CD14-positive monocyte (primary cell): ENCODE results near the gene BCL2L12. TPM values are rescaled to one million over a fixed set of nuclear protein-coding genes. Genes with fewer than 3 reads are reported as not detected.

Source experiments
- DNase-seq, 3 donors: peaks; one replicate each; pipeline ENCODE4 v3.0.0-alpha.2; 2011 to 2022
- H2AFZ ChIP-seq: 2 replicates; pipeline ENCODE4 v1.6.0; 2012; ENCODE audit warnings: mild to moderate bottlenecking, low read depth, low read length, inconsistent platforms; ENCODE audit not compliant: insufficient read depth, poor library complexity, severe bottlenecking
- H3K27ac ChIP-seq, 2 donors: 1 replicate in 1 of 2; 2 replicates in 1 of 2; pipeline ENCODE4 v1.5.1; 2012 to 2013; ENCODE audit warnings: low read length in 2 of 2, control low read depth in 1 of 2, inconsistent platforms in 1 of 2, low read depth in 1 of 2, mild to moderate bottlenecking in 1 of 2
- H3K27me3 ChIP-seq, 2 donors: one replicate each; pipeline versions ENCODE4 v1.6.0 to v1.6.1; 2011 to 2013; ENCODE audit warnings: low read length in 2 of 2; ENCODE audit not compliant: control insufficient read depth in 2 of 2, insufficient read depth in 2 of 2
- H3K36me3 ChIP-seq, 2 donors: replicated peaks in 1 of 2; 1 replicate in 1 of 2; 2 replicates in 1 of 2; pipeline versions ENCODE4 v1.5.1 to v1.6.1; 2012 to 2013; ENCODE audit warnings: low read length in 2 of 2, control low read depth in 1 of 2, inconsistent platforms in 1 of 2, mild to moderate bottlenecking in 1 of 2; ENCODE audit not compliant: insufficient read depth in 2 of 2, control insufficient read depth in 1 of 2
- H3K4me1 ChIP-seq, 2 donors: 1 replicate in 1 of 2; 2 replicates in 1 of 2; pipeline versions ENCODE4 v1.5.1 to v1.6.1; 2012 to 2013; ENCODE audit warnings: low read length in 2 of 2, control low read depth in 1 of 2, inconsistent platforms in 1 of 2, mild to moderate bottlenecking in 1 of 2, moderate library complexity in 1 of 2; ENCODE audit not compliant: insufficient read depth in 2 of 2, control insufficient read depth in 1 of 2
- H3K4me2 ChIP-seq: replicated peaks from 2 replicates; pipeline ENCODE3; 2012; ENCODE audit warnings: low read length, moderate library complexity, mild to moderate bottlenecking; ENCODE audit not compliant: poor library complexity, severe bottlenecking; ENCODE audit errors: extremely low read depth
- H3K4me3 ChIP-seq, 3 experiments: fragments of 200-600 bp in 1 of 3; sonication (generic) in 1 of 3; replicated peaks in 1 of 3; 1 replicate in 2 of 3; 2 replicates in 1 of 3; pipeline ENCODE4 v1.5.1; 2011 to 2013; ENCODE audit warnings: low read length in 3 of 3, mild to moderate bottlenecking in 3 of 3, control low read depth in 2 of 3, low read depth in 2 of 3, inconsistent platforms in 1 of 3, moderate library complexity in 1 of 3
- H3K79me2 ChIP-seq: 2 replicates; pipeline ENCODE4 v1.6.0; 2012; ENCODE audit warnings: mild to moderate bottlenecking, control low read depth, inconsistent platforms, low read length, moderate library complexity; ENCODE audit not compliant: insufficient read depth
- H3K9ac ChIP-seq: 2 replicates; pipeline ENCODE4 v1.6.0; 2017; ENCODE audit warnings: low read length, mild to moderate bottlenecking; ENCODE audit not compliant: insufficient read depth, poor library complexity, severe bottlenecking
- H3K9me3 ChIP-seq, 2 donors: replicated peaks in 1 of 2; 1 replicate in 1 of 2; 2 replicates in 1 of 2; pipeline versions ENCODE4 v1.5.1 to v1.6.1; 2012 to 2013; ENCODE audit warnings: low read length in 2 of 2, control low read depth in 1 of 2; ENCODE audit not compliant: control insufficient read depth in 1 of 2, insufficient read depth in 1 of 2
- H4K20me1 ChIP-seq: 2 replicates; pipeline ENCODE4 v1.6.0; 2012; ENCODE audit warnings: mild to moderate bottlenecking, low read length, control low read depth, moderate library complexity; ENCODE audit not compliant: insufficient read depth
- H3K27ac Mint-ChIP-seq, 7 donors: one replicate each; pipeline ENCODE4 v1.8.0; 2020; ENCODE audit warnings: mild to moderate bottlenecking in 7 of 7, mixed read lengths in 7 of 7, moderate library complexity in 6 of 7, inconsistent platforms in 2 of 7
- H3K27me3 Mint-ChIP-seq, 3 donors: one replicate each; pipeline ENCODE4 v1.8.0; 2021 to 2022; ENCODE audit warnings: low read depth in 3 of 3, mild to moderate bottlenecking in 3 of 3, mixed read lengths in 3 of 3, moderate library complexity in 3 of 3, inconsistent platforms in 1 of 3
- H3K36me3 Mint-ChIP-seq, 2 donors: one replicate each; pipeline ENCODE4 v1.8.0; 2020; ENCODE audit warnings: mixed read lengths in 2 of 2, inconsistent platforms in 1 of 2, mild to moderate bottlenecking in 1 of 2
- H3K4me1 Mint-ChIP-seq: one replicate; pipeline ENCODE4 v1.8.0; 2020; ENCODE audit warnings: mild to moderate bottlenecking, mixed read lengths
- H3K4me3 Mint-ChIP-seq, 2 donors: one replicate each; pipeline ENCODE4 v1.8.0; 2020; ENCODE audit warnings: mild to moderate bottlenecking in 2 of 2, mixed read lengths in 2 of 2, moderate library complexity in 1 of 2
- H3K9me3 Mint-ChIP-seq, 7 donors: one replicate each; pipeline ENCODE4 v1.8.0; 2020 to 2022; ENCODE audit warnings: mixed read lengths in 7 of 7, mild to moderate bottlenecking in 6 of 7, moderate library complexity in 6 of 7, inconsistent platforms in 2 of 7
- WGBS: methylation state at CpG from one replicate; pipeline ENCODE4 v1.1.5; 2013; ENCODE audit warnings: missing lambda C conversion rate; ENCODE audit not compliant: insufficient coverage; 5-methylcytosine and 5-hydroxymethylcytosine counted together
- intact Hi-C, 2 donors: fragments of 100-400 bp; cut with micrococcal nuclease; formaldehyde crosslinking; loops; one replicate each; pipeline versions ENCODE4 v1.15.0 to v1.15.1; 2023
- polyA plus RNA-seq, 3 donors: library from polyadenylated mRNA; depleted of rRNA in 1 of 3; unstranded in 2 of 3; stranded (reverse) in 1 of 3; fragments of 300-500 nt in 2 of 3; fragments of >200 nt in 1 of 3; fragmentation: Illumina TruSeq in 2 of 3; gene quantifications; 1 replicate in 2 of 3; 2 replicates in 1 of 3; pipeline ENCODE4 v1.2.3, GENCODE V29; 2012 to 2021
- TF ChIP-seq, protein P1 (sequence below): fragments of 200-600 bp; IDR thresholded peaks from one replicate; pipeline ENCODE4 v1.8.0; 2022; ENCODE audit warnings: antibody characterized with exemption, mild to moderate bottlenecking

Gene BCL2L12
- polyA plus RNA-seq, 3 donors = 5.7 to 10.3 (median 8.6) TPM

- Histone ChIP-seq H3K27me3 (peaks cover 17 to 38% of the 10 kb centered on the region in 2 donors), H3K9ac (no peak overlapping the region), H3K27ac (no peak overlapping the region), H4K20me1 (peaks cover 5% of the 10 kb centered on the region), H3K4me1 (peaks cover 29 to 34% of the 10 kb centered on the region in 2 donors), H3K4me2 (no peak overlapping the region), H3K9me3 (peaks cover 0 to 11% of the 10 kb centered on the region in 2 donors), H3K79me2 (no peaks in the 10 kb centered on the region), H3K4me3 (no peak overlapping the region), H2AFZ (no peak overlapping the region), H3K36me3 (peaks cover 24 to 36% of the 10 kb centered on the region in 2 donors)
- peaks cover 44 to 46% (median 44%) of the 10 kb centered on the region in 3 donors for H3K27me3 Mint-ChIP-seq
- peaks cover 56 to 64% of the 10 kb centered on the region in 2 donors for H3K36me3 Mint-ChIP-seq
- TF ChIP-seq, protein P1, sequence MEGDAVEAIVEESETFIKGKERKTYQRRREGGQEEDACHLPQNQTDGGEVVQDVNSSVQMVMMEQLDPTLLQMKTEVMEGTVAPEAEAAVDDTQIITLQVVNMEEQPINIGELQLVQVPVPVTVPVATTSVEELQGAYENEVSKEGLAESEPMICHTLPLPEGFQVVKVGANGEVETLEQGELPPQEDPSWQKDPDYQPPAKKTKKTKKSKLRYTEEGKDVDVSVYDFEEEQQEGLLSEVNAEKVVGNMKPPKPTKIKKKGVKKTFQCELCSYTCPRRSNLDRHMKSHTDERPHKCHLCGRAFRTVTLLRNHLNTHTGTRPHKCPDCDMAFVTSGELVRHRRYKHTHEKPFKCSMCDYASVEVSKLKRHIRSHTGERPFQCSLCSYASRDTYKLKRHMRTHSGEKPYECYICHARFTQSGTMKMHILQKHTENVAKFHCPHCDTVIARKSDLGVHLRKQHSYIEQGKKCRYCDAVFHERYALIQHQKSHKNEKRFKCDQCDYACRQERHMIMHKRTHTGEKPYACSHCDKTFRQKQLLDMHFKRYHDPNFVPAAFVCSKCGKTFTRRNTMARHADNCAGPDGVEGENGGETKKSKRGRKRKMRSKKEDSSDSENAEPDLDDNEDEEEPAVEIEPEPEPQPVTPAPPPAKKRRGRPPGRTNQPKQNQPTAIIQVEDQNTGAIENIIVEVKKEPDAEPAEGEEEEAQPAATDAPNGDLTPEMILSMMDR = no peak
- peaks cover 37% of the 10 kb centered on the region for H3K4me1 Mint-ChIP-seq
- no peak for DNase-seq
- 58% methylated on average over 10 of the region's 26 CpGs for WGBS
- H3K4me3 Mint-ChIP-seq = peak overlapping the region in 1 of 2 donors; percentile 28
- peaks cover 0 to 14% (median 8%) of the 10 kb centered on the region in 7 donors for H3K9me3 Mint-ChIP-seq
- peak overlapping the region in 1 of 7 donors; percentile 56 for H3K27ac Mint-ChIP-seq
- intact Hi-C loops = no loop called here
Observed at GRCh38 chr19:49687566-49688316, 22.0 kb downstream of the BCL2L12 start.

DNA sequence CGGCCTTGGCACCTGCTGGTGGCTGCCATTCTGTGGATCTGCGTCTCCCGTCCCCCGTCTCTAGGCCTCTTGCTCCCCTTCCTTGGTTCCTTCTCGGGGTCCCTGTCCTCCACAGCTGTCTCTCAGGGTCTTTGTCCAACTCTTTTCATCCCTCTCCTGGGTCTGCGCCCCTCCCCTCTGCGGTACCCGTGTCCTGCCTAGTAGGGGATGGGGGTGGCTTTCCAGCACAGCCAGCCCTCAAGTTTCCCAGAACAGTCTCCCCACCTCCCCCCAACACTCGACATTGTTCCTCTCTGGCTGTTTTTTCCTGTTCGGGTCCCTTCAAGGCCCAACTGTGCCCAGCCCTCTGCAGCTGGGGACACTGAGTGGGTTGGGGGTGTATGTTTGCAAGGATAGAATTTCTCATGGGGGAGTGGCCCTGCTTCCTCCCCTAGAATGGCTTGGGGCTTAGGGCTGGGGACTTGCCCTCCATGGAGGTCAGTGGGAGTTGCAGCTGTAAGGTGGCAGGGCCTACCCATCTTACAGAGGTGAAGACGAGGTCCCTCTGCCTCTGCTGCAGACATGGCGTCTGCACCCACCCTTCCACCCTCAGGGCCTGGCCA is 22.9 kb downstream of the BCL2L12 start:
- DNase-seq = no peak
- Histone ChIP-seq H3K4me1 (peaks cover 29 to 34% of the 10 kb centered on the region in 2 donors), H3K9ac (no peak overlapping the region), H3K36me3 (peaks cover 21 to 28% of the 10 kb centered on the region in 2 donors), H3K4me3 (no peak overlapping the region), H3K79me2 (no peaks in the 10 kb centered on the region), H4K20me1 (peaks cover 5% of the 10 kb centered on the region), H3K27ac (no peak overlapping the region), H3K27me3 (peaks cover 17 to 42% of the 10 kb centered on the region in 2 donors), H3K9me3 (peaks cover 0 to 11% of the 10 kb centered on the region in 2 donors), H2AFZ (no peak overlapping the region), H3K4me2 (no peak overlapping the region)
- H3K4me1 Mint-ChIP-seq = peaks cover 37% of the 10 kb centered on the region
- peak overlapping the region in 1 of 2 donors; percentile 76 for H3K4me3 Mint-ChIP-seq
- TF ChIP-seq, protein P1 = no peak
- no peak overlapping the region for H3K27ac Mint-ChIP-seq
- peaks cover 0 to 16% (median 8%) of the 10 kb centered on the region in 7 donors for H3K9me3 Mint-ChIP-seq
- intact Hi-C loops = no loop called here
- WGBS = 88% methylated on average over 6 of the region's 12 CpGs
- H3K36me3 Mint-ChIP-seq = peaks cover 50 to 55% of the 10 kb centered on the region in 2 donors
- peaks cover 50 to 52% (median 52%) of the 10 kb centered on the region in 3 donors for H3K27me3 Mint-ChIP-seq
